K562 (cell line): ENCODE results near the gene IL15RA. TPM values are rescaled to one million over a fixed set of nuclear protein-coding genes. Genes with fewer than 3 reads are reported as not detected.
"Not testable (repeated sequence)": the region's sequence is repeated elsewhere in the genome, so short reads cannot be mapped to it uniquely, and the experiment has no call there.

ENCODE experiments used
- ATAC-seq: fragments of 200-7000 bp; cut with Tn5 transposase; 3 replicates; pipeline ENCODE4 v1.9.1; 2020; ENCODE audit warnings: moderate library complexity
- BruUV-seq: library from RNA; stranded (reverse); fragments of 400-500 nt; replicated peaks from 2 replicates; lab custom pipeline; 2021; lab: Mats Ljungman, UMichigan
- CTCF ChIA-PET: fragments of 300-600 bp; formaldehyde crosslinking; extraction: SDS; loops from one replicate; lab custom pipeline; 2021; ENCODE audit warnings: low intra/inter-chr PET ratio; lab: Yijun Ruan, JAX
- POLR2A ChIA-PET: fragments of 300-600, 350-650 bp; sonication (Branson Sonifier 250); formaldehyde crosslinking; extraction: SDS; loops from one replicate; lab custom pipeline; 2021; ENCODE audit warnings: antibody characterized with exemption, inconsistent platforms; lab: Yijun Ruan, JAX
- DNase-seq, 4 experiments: peaks; one replicate each; pipeline versions ENCODE4 v3.0.0 to v3.0.0-alpha.2; 2011 to 2018; ENCODE audit warnings: low spot score in 3 of 4, mixed read lengths in 3 of 4; ENCODE audit errors: extremely low read depth in 1 of 4
- FAIRE-seq: peaks from 2 replicates; lab custom pipeline; 2011; peaks lifted over from hg19 to GRCh38; lab: Jason Lieb, UNC
- H2AFZ ChIP-seq: 2 replicates; pipeline ENCODE4 v1.6.0; 2011; ENCODE audit warnings: low read depth, low read length, control low read depth, inconsistent platforms
- H3K27ac ChIP-seq: fragments of 200-600 bp; 3 replicates; pipeline ENCODE4 v1.8.0; 2011; ENCODE audit warnings: low read depth, mild to moderate bottlenecking, control low read depth, inconsistent platforms, low read length, moderate library complexity, mixed read lengths; ENCODE audit errors: extremely low read depth
- H3K27me3 ChIP-seq, 2 experiments: fragments of 300-600 bp in 1 of 2; 2 replicates in 1 of 2; 3 replicates in 1 of 2; pipeline versions ENCODE4 v1.6.0 to v1.8.0; 2011; ENCODE audit warnings: inconsistent platforms in 2 of 2, low read length in 2 of 2, mild to moderate bottlenecking in 1 of 2, mixed read lengths in 1 of 2, moderate library complexity in 1 of 2; ENCODE audit not compliant: control insufficient read depth in 2 of 2, insufficient read depth in 2 of 2
- H3K36me3 ChIP-seq: fragments of 300-600 bp; 3 replicates; pipeline ENCODE4 v1.8.0; 2011; ENCODE audit warnings: mild to moderate bottlenecking, low read length, inconsistent platforms; ENCODE audit not compliant: control insufficient read depth, insufficient read depth
- H3K4me1 ChIP-seq, 2 experiments: fragments of 200-600 bp in 1 of 2; replicated peaks in 1 of 2; 2 replicates in 1 of 2; 3 replicates in 1 of 2; pipeline versions ENCODE4 v1.5.1 to v1.8.0; 2011; ENCODE audit warnings: inconsistent platforms in 2 of 2, low read length in 2 of 2, mild to moderate bottlenecking in 1 of 2, mixed read lengths in 1 of 2, moderate library complexity in 1 of 2; ENCODE audit not compliant: control insufficient read depth in 2 of 2, insufficient read depth in 2 of 2
- H3K4me2 ChIP-seq: 2 replicates; pipeline ENCODE4 v1.6.1; 2011; ENCODE audit warnings: low read length, control low read depth, inconsistent platforms, mixed read lengths; ENCODE audit not compliant: insufficient read depth
- H3K4me3 ChIP-seq: fragments of 200-600 bp; sonication (generic), shearing (Covaris generic); 2 replicates; pipeline ENCODE4 v1.5.1; 2016; ENCODE audit warnings: control low read depth, inconsistent platforms
- H3K79me2 ChIP-seq: fragments of 200-600 bp; 3 replicates; pipeline ENCODE4 v1.8.0; 2011; ENCODE audit warnings: low read length, inconsistent platforms; ENCODE audit not compliant: control insufficient read depth, insufficient read depth
- H3K9ac ChIP-seq, 2 experiments: 2 replicates each; pipeline versions ENCODE4 v1.6.0 to v1.6.1; 2011; ENCODE audit warnings: low read depth in 2 of 2, low read length in 2 of 2, control low read depth in 1 of 2, inconsistent platforms in 1 of 2, mild to moderate bottlenecking in 1 of 2, mixed read lengths in 1 of 2; ENCODE audit not compliant: insufficient read depth in 1 of 2
- H3K9me1 ChIP-seq: one replicate; pipeline ENCODE4 v1.6.0; 2011; ENCODE audit warnings: inconsistent platforms, mild to moderate bottlenecking, low read length, moderate library complexity; ENCODE audit not compliant: control insufficient read depth, insufficient read depth
- H3K9me3 ChIP-seq: replicated peaks from 2 replicates; pipeline ENCODE4 v1.5.1; 2011; ENCODE audit warnings: low read depth, low read length, inconsistent platforms; ENCODE audit not compliant: control insufficient read depth, insufficient read depth
- H4K20me1 ChIP-seq: replicated peaks from 2 replicates; pipeline ENCODE4 v1.6.1; 2011; ENCODE audit warnings: low read length, inconsistent platforms, mixed read lengths; ENCODE audit not compliant: control insufficient read depth, insufficient read depth
- BDP1 ChIP-seq: IDR thresholded peaks from 3 replicates; pipeline ENCODE4 v1.6.1; 2011; ENCODE audit not compliant: insufficient read length, insufficient read depth
- CHD4 ChIP-seq: fragments of 200-600 bp; sonication (generic); IDR thresholded peaks from 3 replicates; pipeline ENCODE4 v1.6.1; 2012; ENCODE audit warnings: low read depth, mild to moderate bottlenecking, mixed read lengths, low read length, inconsistent platforms; ENCODE audit not compliant: insufficient read depth, insufficient replicate concordance, poor library complexity, severe bottlenecking
- CTBP1 ChIP-seq: fragments of 450-650 bp; IDR thresholded peaks from 2 replicates; pipeline ENCODE4 v1.6.1; 2016; ENCODE audit warnings: borderline replicate concordance
- ELF4 ChIP-seq: fragments of 450-650 bp; formaldehyde crosslinking; IDR thresholded peaks from 2 replicates; pipeline ENCODE4 v1.4.0; 2022; ENCODE audit warnings: missing genetic modification characterization
- ETS1 ChIP-seq: conservative IDR thresholded peaks from 2 replicates; pipeline ENCODE4 v1.6.1; 2011; ENCODE audit warnings: low read depth, mild to moderate bottlenecking, low read length; ENCODE audit not compliant: control insufficient read depth
- MEIS2 ChIP-seq: fragments of 450-650 bp; IDR thresholded peaks from 2 replicates; pipeline ENCODE4 v1.6.1; 2014; ENCODE audit warnings: mild to moderate bottlenecking; ENCODE audit not compliant: partially characterized antibody
- NFRKB ChIP-seq: fragments of 450-650 bp; IDR thresholded peaks from 2 replicates; pipeline ENCODE4 v1.6.1; 2016; ENCODE audit warnings: low read depth
- RBBP5 ChIP-seq: fragments of 200-600 bp; sonication (generic); IDR thresholded peaks from 2 replicates; pipeline ENCODE4 v1.6.1; 2012; ENCODE audit warnings: borderline replicate concordance, mild to moderate bottlenecking, low read length, control low read depth, inconsistent platforms; ENCODE audit not compliant: insufficient read depth, poor library complexity, severe bottlenecking
- SETDB1 ChIP-seq: IDR thresholded peaks from one replicate; pipeline ENCODE4 v1.6.1; 2012; ENCODE audit warnings: low read length, control low read depth, inconsistent platforms
- SMARCA4 ChIP-seq: fragments of 450-650 bp; IDR thresholded peaks from 2 replicates; pipeline ENCODE4 v1.6.1; 2016
- SP2 ChIP-seq: IDR thresholded peaks from 2 replicates; pipeline ENCODE4 v1.6.1; 2011; ENCODE audit warnings: mild to moderate bottlenecking, low read depth, low read length, moderate library complexity; ENCODE audit not compliant: poor library complexity, severe bottlenecking; ENCODE audit errors: extremely low read depth
- WGBS: fragments of 100-300 bp; shearing (Covaris generic); methylation state at CpG from one replicate; pipeline ENCODE4 v1.1.6; 2016; ENCODE audit warnings: low coverage, mixed read lengths; ENCODE audit not compliant: insufficient coverage; ENCODE audit errors: missing lambda C conversion rate; 5-methylcytosine and 5-hydroxymethylcytosine counted together
- in situ Hi-C: fragments of 300-500 bp; cut with MboI; formaldehyde crosslinking; loops from 4 replicates; pipeline ENCODE4 v1.15.0; 2018; ENCODE audit warnings: inconsistent platforms, mixed read lengths
- intact Hi-C: fragments of 100-400 bp; cut with micrococcal nuclease; formaldehyde crosslinking; loops from 2 replicates; pipeline ENCODE4 v1.14.2; 2022
- polyA plus RNA-seq, 8 experiments: library from polyadenylated mRNA; depleted of rRNA in 4 of 8; stranded (reverse) in 5 of 8; unstranded in 3 of 8; fragments of >200 nt; fragmentation: Nextera tagmentation in 2 of 8; fragmentation: Illumina TruSeq in 1 of 8; extraction: Ambion mirVana in 2 of 8; extraction: Trizol in 1 of 8; gene quantifications; 2 replicates each; pipeline versions ENCODE4 v1.2.1 to v1.2.3, GENCODE V29; 2011 to 2014; ENCODE audit warnings: inconsistent platforms in 1 of 8, missing spikeins in 1 of 8
- total RNA-seq, 7 experiments: library from RNA; depleted of rRNA in 6 of 7; stranded (reverse); fragments of >200 nt in 6 of 7; fragmentation: Illumina TruSeq in 2 of 7; extraction: Trizol in 2 of 7; gene quantifications; 2 replicates each; pipeline versions ENCODE4 v1.2.1 to v1.2.3, GENCODE V29; 2011 to 2021; ENCODE audit warnings: low replicate concordance in 1 of 7

The IL15RA gene
- total and polyA plus RNA-seq, 9 of the 15 experiments (the other 6 are each of a cell fraction or from before 2014, with no cell fraction given), result 1.2 to 11.7 (median 8.0) TPM

- TF ChIP-seq CTBP1 (peak; percentile 22; the same call in 1 of the 2 replicates), SMARCA4 (peak; percentile 40; the same call in 1 of the 2 replicates), MEIS2 (no peak), SP2 (no peak)
- TF ChIP-seq, all 486 proteins: peak for 12
Measured at GRCh38 chr10:5947471-5948207, 29.7 kb downstream of the IL15RA start (continued).

- Histone ChIP-seq H3K9me1 (no peaks in the 10 kb centered on the region), H3K9me3 (no peaks in the 10 kb centered on the region), H3K4me1 (peaks cover 10 to 34% of the 10 kb centered on the region in 2 experiments; a peak in 4 of 5 replicates), H4K20me1 (no peaks in the 10 kb centered on the region), H3K4me2 (no peak overlapping the region), H3K79me2 (no peaks in the 10 kb centered on the region), H2AFZ (no peak overlapping the region), H3K36me3 (no peaks in the 10 kb centered on the region; the same call in 2 of the 3 replicates), H3K4me3 (no peak overlapping the region), H3K27me3 (no peaks in the 10 kb centered on the region), H3K27ac (no peak overlapping the region), H3K9ac (no peak overlapping the region)
- DNase-seq, result no peak
- BruUV-seq, result no TSS peak
- no peak for ATAC-seq
- WGBS, result 60% methylated on average over 8 of the region's 8 CpGs
- FAIRE-seq, result no peak
- intact Hi-C loops, result loop anchor here (5.0 kb wide), 1 partner anchor 66 kb away; no protein-coding TSS in a partner anchor
- TF ChIP-seq ELF4 (CRISPR knock-in tag) (no peak), NFRKB (no peak), CHD4 (no peak), RBBP5 (no peak), ETS1 (no peak), SETDB1 (no peak), BDP1 (no peak)
- ChIA-PET POLR2A (no interaction called here), CTCF (no interaction called here)
- in situ Hi-C loops, result loop anchor here (5.0 to 25.0 kb wide), 2 partner anchors 141 to 441 kb away; partner anchors contain the start of gene RBM17
Measured at GRCh38 chr10:5946786-5947185, 30.6 kb downstream of the IL15RA start.

GRCh38 chr10:5946419-5946775, 30.9 kb downstream of the IL15RA start:
- POLR2A ChIA-PET, H3K79me2 ChIP-seq, BruUV-seq, H2AFZ ChIP-seq, CTCF ChIA-PET, H3K4me2 ChIP-seq, ATAC-seq, H3K9ac ChIP-seq, H3K27ac ChIP-seq, H3K9me3 ChIP-seq, FAIRE-seq, H3K9me1 ChIP-seq, H3K4me3 ChIP-seq, DNase-seq, H3K27me3 ChIP-seq, H4K20me1 ChIP-seq, H3K36me3 ChIP-seq: not testable (repeated sequence)
- 81% methylated on average over 7 of the region's 10 CpGs for WGBS
- peaks cover 14 to 38% of the 10 kb centered on the region in 2 experiments; a peak in 4 of 5 replicates for H3K4me1 ChIP-seq
- intact Hi-C loops (loop anchor here (5.0 kb wide), 1 partner anchor 66 kb away; no protein-coding TSS in a partner anchor), in situ Hi-C loops (loop anchor here (5.0 to 25.0 kb wide), 2 partner anchors 141 to 441 kb away; partner anchors contain the start of gene RBM17)
